Neutrophil (primary cell): Measurements from ENCODE around the gene ORMDL1.

ENCODE experiments used
- H3K27ac ChIP-seq: fragments of 200-600 bp; sonication (generic); 2 replicates; pipeline ENCODE4 v1.5.1; 2016; ENCODE audit warnings: mild to moderate bottlenecking, moderate library complexity
- H3K27me3 ChIP-seq: fragments of 200-600 bp; sonication (generic); 2 replicates; pipeline ENCODE4 v1.6.0; 2016; ENCODE audit warnings: mild to moderate bottlenecking
- H3K36me3 ChIP-seq: fragments of 200-600 bp; sonication (generic); 2 replicates; pipeline ENCODE4 v1.5.1; 2017
- H3K4me1 ChIP-seq, 2 experiments: fragments of 200-600 bp in 1 of 2; sonication (generic) in 1 of 2; 1 replicate in 1 of 2; 2 replicates in 1 of 2; pipeline versions ENCODE4 v1.5.1 to v1.6.1; 2013 to 2016; ENCODE audit warnings: low read depth in 1 of 2, low read length in 1 of 2, mild to moderate bottlenecking in 1 of 2, moderate library complexity in 1 of 2; ENCODE audit not compliant: control insufficient read depth in 1 of 2, insufficient read depth in 1 of 2
- H3K4me3 ChIP-seq, 2 experiments: fragments of 200-600 bp in 1 of 2; sonication (generic) in 1 of 2; 1 replicate in 1 of 2; 2 replicates in 1 of 2; pipeline ENCODE4 v1.5.1; 2013 to 2016; ENCODE audit warnings: low read depth in 1 of 2, low read length in 1 of 2, mild to moderate bottlenecking in 1 of 2, moderate library complexity in 1 of 2
- H3K9me3 ChIP-seq: fragments of 200-600 bp; sonication (generic); 2 replicates; pipeline ENCODE4 v1.5.1; 2016
- TF ChIP-seq, protein P1 (sequence below): fragments of 200-600 bp; sonication (generic); IDR thresholded peaks from 2 replicates; pipeline ENCODE4 v1.5.1; 2016; ENCODE audit warnings: antibody characterized with exemption

The ORMDL1 gene

DNA sequence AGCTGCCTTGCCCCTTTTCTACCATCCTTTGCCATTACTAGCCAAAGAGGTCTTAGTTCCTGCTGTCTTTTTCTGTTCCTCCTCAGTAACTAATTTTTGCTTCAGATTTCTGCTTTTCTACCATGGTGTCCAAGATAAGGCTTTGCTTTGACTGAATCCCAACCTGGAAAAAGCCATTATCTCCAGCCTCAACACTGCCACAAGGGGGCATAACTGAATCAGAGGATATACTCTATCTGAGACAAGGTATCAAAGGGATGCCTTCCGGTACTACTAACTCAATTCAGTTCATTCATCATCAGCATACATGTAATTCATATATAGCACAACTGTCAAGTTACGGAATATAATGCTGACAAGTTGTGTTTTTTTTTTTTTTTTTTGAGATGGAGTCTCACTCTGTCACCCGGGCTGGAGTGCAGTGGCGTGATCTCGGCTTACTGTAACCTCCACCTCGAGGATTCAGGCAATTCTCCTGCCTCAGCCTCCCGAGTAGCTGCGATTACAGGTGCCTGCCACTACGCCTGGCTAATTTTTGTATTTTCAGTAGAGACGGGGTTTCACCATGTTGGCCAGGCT is 33.0 kb downstream of the ORMDL1 start:
- TF ChIP-seq, protein P1, sequence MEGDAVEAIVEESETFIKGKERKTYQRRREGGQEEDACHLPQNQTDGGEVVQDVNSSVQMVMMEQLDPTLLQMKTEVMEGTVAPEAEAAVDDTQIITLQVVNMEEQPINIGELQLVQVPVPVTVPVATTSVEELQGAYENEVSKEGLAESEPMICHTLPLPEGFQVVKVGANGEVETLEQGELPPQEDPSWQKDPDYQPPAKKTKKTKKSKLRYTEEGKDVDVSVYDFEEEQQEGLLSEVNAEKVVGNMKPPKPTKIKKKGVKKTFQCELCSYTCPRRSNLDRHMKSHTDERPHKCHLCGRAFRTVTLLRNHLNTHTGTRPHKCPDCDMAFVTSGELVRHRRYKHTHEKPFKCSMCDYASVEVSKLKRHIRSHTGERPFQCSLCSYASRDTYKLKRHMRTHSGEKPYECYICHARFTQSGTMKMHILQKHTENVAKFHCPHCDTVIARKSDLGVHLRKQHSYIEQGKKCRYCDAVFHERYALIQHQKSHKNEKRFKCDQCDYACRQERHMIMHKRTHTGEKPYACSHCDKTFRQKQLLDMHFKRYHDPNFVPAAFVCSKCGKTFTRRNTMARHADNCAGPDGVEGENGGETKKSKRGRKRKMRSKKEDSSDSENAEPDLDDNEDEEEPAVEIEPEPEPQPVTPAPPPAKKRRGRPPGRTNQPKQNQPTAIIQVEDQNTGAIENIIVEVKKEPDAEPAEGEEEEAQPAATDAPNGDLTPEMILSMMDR, result no peak

DNA sequence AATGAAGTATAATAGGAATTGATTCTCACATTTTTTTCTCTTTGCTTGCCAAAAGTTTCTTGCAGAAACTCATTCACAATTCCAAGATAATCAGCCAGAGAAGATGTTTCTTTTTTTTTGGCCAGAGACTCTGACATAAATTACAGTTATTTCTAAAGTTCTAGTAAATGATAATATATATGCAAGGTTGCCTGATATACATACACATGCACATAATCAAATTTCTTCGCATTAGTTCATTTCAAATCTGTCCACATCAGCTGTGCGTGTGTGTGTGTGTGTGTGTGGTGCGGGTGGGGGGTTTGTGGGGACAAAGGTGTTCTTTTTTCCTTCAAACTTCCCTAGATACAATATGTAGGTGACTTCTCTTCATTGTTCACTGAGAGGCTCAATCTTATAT is 54.7 kb downstream of the ORMDL1 start:
- Histone ChIP-seq H3K4me1 (no peaks in the 10 kb centered on the region), H3K4me3 (no peak overlapping the region), H3K27ac (no peak overlapping the region), H3K27me3 (no peaks in the 10 kb centered on the region), H3K9me3 (no peaks in the 10 kb centered on the region), H3K36me3 (no peaks in the 10 kb centered on the region)
- TF ChIP-seq, protein P1, result no peak

More for the DNA sequence above, 33.0 kb downstream of the ORMDL1 start:
- Histone ChIP-seq H3K4me3 (no peak overlapping the region), H3K27ac (no peak overlapping the region), H3K4me1 (no peaks in the 10 kb centered on the region), H3K9me3 (no peaks in the 10 kb centered on the region), H3K27me3 (no peaks in the 10 kb centered on the region), H3K36me3 (no peaks in the 10 kb centered on the region)

DNA sequence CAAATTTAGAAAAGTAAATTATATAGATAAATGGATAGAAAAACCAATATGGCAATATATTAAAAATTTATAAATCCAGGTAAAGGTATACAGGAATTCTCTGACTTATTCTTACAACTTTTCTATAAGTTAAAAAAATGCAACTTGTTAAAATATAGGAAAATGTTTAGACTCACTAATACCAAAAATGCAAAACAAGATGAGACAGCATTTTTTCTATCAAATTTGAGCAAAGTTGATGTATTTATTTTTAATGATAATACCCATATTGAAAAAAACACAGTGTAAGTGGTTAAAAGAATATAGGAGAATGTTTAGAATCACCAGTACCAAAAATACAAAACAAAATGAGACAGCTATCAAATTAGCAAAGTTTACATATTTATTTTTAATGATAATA is 57.3 kb downstream of the ORMDL1 start:
- Histone ChIP-seq H3K9me3 (no peaks in the 10 kb centered on the region), H3K27ac (no peak overlapping the region), H3K4me3 (no peak overlapping the region), H3K36me3 (no peaks in the 10 kb centered on the region), H3K27me3 (no peaks in the 10 kb centered on the region), H3K4me1 (no peaks in the 10 kb centered on the region)
- TF ChIP-seq, protein P1, result no peak

DNA sequence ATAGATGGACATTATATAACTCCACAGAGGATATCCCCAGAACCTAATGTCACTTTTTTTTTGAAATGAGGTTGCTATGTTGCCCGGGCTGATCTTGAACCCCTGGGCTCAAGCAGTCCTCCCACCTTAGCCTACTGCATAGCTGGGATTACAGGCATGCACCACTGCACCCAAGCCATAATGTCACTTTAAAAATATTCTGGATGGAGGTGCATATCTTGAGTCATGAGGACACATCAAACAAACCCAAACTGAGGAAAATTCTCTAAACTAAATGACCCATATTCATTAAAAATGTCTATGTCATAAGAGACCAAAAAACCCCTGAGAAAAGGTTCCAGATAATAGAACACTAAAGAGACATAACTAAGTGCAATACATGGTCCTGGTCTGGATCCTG is 57.9 kb downstream of the ORMDL1 start:
- Histone ChIP-seq H3K27ac (no peak overlapping the region), H3K4me3 (no peak overlapping the region), H3K9me3 (no peaks in the 10 kb centered on the region), H3K36me3 (no peaks in the 10 kb centered on the region), H3K4me1 (no peaks in the 10 kb centered on the region), H3K27me3 (no peaks in the 10 kb centered on the region)
- TF ChIP-seq, protein P1, result no peak

DNA sequence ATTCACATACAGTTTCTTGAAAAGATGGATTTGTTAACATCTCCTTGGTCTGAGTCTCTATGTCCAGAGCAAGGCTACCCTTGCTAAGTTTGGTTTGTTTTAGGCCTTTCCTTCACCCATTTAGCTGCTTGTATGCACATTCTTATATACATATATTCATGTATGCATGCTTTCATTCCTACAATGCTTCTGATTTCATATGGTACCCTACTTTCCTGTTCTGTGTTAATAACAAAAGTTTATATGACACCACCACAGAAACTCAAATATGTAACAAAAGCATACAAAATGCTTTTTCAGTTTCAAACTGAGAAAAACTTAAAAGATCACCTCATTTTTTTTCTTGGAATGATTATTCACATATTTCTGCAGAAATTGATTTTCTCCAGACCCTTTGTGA is 60.9 kb downstream of the ORMDL1 start:
- no peak overlapping the region for H3K4me3 ChIP-seq

More for the DNA sequence above, 60.9 kb downstream of the ORMDL1 start:
- H3K36me3 ChIP-seq, result no peaks in the 10 kb centered on the region
- no peak overlapping the region for H3K27ac ChIP-seq
- H3K9me3 ChIP-seq, result no peaks in the 10 kb centered on the region
- no peaks in the 10 kb centered on the region for H3K27me3 ChIP-seq
- TF ChIP-seq, protein P1, result no peak
- H3K4me1 ChIP-seq, result peaks cover 7 to 10% of the 10 kb centered on the region in 2 experiments
